ENCODE results near the gene TNRC6B.

DNA sequence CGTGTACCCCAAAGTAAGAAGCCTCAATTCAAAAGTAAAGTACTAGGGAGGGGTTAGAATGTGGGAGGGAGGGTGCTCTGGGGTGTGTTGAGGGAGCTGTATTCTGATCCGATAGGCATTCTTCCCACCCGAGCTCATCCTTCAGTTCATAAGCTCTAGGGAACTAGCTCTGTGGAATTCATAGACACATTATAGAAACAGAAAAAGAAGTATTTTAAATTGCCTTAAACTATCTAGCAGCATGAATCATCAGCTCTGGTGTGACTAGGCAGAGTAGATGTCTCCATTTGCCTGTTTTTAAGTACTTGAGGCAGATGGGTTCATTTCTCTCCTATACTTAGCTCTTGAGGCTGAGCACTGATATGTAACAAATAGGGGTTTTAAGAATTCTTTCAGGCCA lies 185.3 kb downstream of the TNRC6B start:
- no peak for TF ChIP-seq SUZ12 (IDR thresholded peaks at IDR 0.05; ENCODE audit: extremely low read depth, insufficient read depth, insufficient read length)
- TF ChIP-seq YY1 (IDR thresholded peaks at IDR 0.05; ENCODE audit: insufficient read depth, insufficient read length) = no peak
